ENCODE results near the gene SPC25. TPM values are rescaled to one million over a fixed set of nuclear protein-coding genes. Genes with fewer than 3 reads are reported as not detected.

Gene SPC25
- total RNA-seq, 4 donors from 2014 or later: 1.1 to 6.6 TPM; not detected in 2

- Histone ChIP-seq H3K36me3 (peaks cover 0 to 16% (median 0%) of the 10 kb centered on the region in 3 donors), H3K27ac (no peak overlapping the region), H3K4me1 (no peaks in the 10 kb centered on the region), H3K27me3 (no peaks in the 10 kb centered on the region), H3K9me3 (no peaks in the 10 kb centered on the region), H3K4me3 (no peak overlapping the region)
- TF ChIP-seq CTCF (IDR thresholded peaks at IDR 0.05): no peak
- TF ChIP-seq POLR2A (IDR thresholded peaks at IDR 0.05): no peak
- no peak for DNase-seq
Observed at GRCh38 chr2:168854651-168855050, 35.6 kb downstream of the SPC25 start.

DNA sequence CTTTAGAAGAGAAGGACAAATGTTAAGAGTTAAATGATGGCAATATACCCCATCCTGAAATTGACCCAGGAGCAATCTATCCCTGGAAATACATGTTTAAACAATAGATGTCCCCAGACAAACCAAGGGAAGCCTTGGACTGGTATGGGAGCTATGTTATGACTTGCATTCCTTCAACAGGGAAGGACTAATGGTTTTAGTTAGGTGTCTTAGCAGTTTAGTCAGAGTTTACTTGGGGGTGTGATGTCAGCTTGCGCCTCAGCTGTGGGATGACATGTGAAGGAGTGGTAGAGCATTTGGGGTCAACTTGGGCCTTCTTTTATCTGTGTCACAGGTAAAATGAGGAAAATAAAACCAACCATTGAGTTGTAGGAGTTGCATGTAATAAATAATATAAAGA is 36.8 kb downstream of the SPC25 start:
- no peak overlapping the region for H3K27ac ChIP-seq
- no peak for TF ChIP-seq POLR2A (IDR thresholded peaks at IDR 0.05)
- TF ChIP-seq CTCF (IDR thresholded peaks at IDR 0.05): no peak

GRCh38 chr2:168852481-168852880 is 37.7 kb downstream of the SPC25 start:
- Histone ChIP-seq H3K27me3 (no peaks in the 10 kb centered on the region), H3K4me3 (no peak overlapping the region), H3K27ac (no peak overlapping the region), H3K4me1 (no peaks in the 10 kb centered on the region), H3K36me3 (peaks cover 0 to 16% (median 0%) of the 10 kb centered on the region in 3 donors), H3K9me3 (no peaks in the 10 kb centered on the region)
- DNase-seq: no peak
- no peak for TF ChIP-seq CTCF (IDR thresholded peaks at IDR 0.05)
- no peak for TF ChIP-seq POLR2A (IDR thresholded peaks at IDR 0.05)

More for the DNA sequence above, 36.8 kb downstream of the SPC25 start:
- no peak for DNase-seq
- Histone ChIP-seq H3K27me3 (no peaks in the 10 kb centered on the region), H3K4me1 (no peaks in the 10 kb centered on the region), H3K36me3 (peaks cover 0 to 16% (median 0%) of the 10 kb centered on the region in 3 donors), H3K9me3 (no peaks in the 10 kb centered on the region), H3K4me3 (no peak overlapping the region)

DNA sequence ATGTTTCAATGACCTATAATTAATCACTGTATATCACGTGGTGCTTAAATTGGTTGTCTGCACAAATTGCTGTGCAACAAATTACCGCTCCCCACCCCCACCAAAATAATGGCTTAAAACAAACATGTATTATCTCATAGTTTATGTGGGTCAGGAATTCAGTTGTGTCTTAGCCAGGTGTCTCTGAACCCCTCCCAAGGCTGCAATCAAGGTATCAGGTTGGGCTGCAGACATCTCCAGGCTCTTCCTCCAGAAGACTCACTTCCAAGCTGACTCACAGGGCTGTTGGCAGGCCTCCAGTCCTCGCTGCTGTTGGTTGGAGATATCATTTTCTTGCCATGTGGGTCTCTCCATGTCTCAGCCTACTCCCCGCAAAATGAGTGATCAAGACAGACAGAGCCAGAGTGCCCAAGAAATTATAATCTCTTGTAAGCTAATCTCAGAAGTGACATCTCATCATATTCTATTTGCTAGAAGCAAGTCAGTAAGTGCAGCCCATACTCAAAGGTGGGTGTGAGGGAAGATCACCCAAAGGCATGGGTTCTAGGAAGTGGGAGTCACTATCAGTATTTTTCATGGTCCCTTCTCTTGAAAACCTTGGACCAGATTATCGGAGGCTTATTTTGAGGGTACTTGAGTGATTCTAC is 38.4 kb downstream of the SPC25 start:
- peak in 2 of 3 donors; percentile 53 to 59 for DNase-seq
- H3K27ac ChIP-seq: no peak overlapping the region
- H3K27me3 ChIP-seq: no peaks in the 10 kb centered on the region
- no peak overlapping the region for H3K4me3 ChIP-seq
- TF ChIP-seq POLR2A (IDR thresholded peaks at IDR 0.05) (no peak), CTCF (IDR thresholded peaks at IDR 0.05) (no peak)
- peaks cover 0 to 16% (median 0%) of the 10 kb centered on the region in 3 donors for H3K36me3 ChIP-seq
- H3K4me1 ChIP-seq: no peaks in the 10 kb centered on the region
- H3K9me3 ChIP-seq: no peaks in the 10 kb centered on the region

DNA sequence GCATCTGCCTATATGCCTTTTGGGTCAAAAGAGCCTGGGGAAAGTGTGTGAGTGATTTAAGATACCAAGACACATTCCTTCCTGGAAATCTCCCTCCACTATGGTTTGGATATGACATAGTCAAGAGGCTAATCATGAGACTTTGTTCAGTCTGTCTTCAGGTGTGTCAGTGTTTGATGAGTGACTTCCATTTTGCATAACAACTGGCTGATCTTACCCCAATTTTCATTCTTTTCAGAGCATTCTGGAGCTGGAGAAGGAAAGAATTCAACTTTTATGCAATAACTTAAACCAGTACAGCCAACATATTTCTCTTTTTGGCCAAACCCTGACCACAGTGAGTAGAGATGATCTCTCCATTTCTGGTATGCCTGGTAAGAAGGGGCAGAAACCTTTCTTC is 39.4 kb downstream of the SPC25 start:
- Histone ChIP-seq H3K27ac (no peak overlapping the region), H3K9me3 (no peaks in the 10 kb centered on the region), H3K36me3 (peaks cover 0 to 14% (median 0%) of the 10 kb centered on the region in 3 donors), H3K4me3 (no peak overlapping the region), H3K27me3 (no peaks in the 10 kb centered on the region), H3K4me1 (no peaks in the 10 kb centered on the region)
- no peak for DNase-seq
- TF ChIP-seq POLR2A (IDR thresholded peaks at IDR 0.05) (no peak), CTCF (IDR thresholded peaks at IDR 0.05) (no peak)

Data from Peyer's patch (tissue), 4 donors.